Neural cell (in vitro differentiated cells): ENCODE data around the gene SPSB4. TPM values are rescaled to one million over a fixed set of nuclear protein-coding genes. Genes with fewer than 3 reads are reported as not detected.

Experiments used
- H2AFZ ChIP-seq: fragments of 200-600, 300-800 bp; sonication (generic), shearing (Covaris generic); 2 replicates; pipeline ENCODE4 v1.6.0; 2014; ENCODE audit warnings: low read depth, mild to moderate bottlenecking, antibody characterized with exemption, low read length, moderate library complexity
- H3F3A ChIP-seq: fragments of 200-600 bp; shearing (Covaris generic); 2 replicates; pipeline ENCODE4 v1.6.1; 2016; ENCODE audit warnings: mild to moderate bottlenecking, moderate library complexity, mixed read lengths, antibody characterized with exemption, low read length; ENCODE audit not compliant: insufficient read depth, poor library complexity, severe bottlenecking
- H3K27ac ChIP-seq: fragments of 200-600, 300-800 bp; sonication (generic), shearing (Covaris generic); 2 replicates; pipeline ENCODE4 v1.5.1; 2014; ENCODE audit warnings: mild to moderate bottlenecking, low read length, moderate library complexity
- H3K27me3 ChIP-seq: fragments of 300-800, 200-600 bp; sonication (generic), shearing (Covaris generic); 2 replicates; pipeline ENCODE4 v1.6.0; 2014; ENCODE audit warnings: mild to moderate bottlenecking, low read depth, low read length, moderate library complexity; ENCODE audit not compliant: insufficient read depth
- H3K36me3 ChIP-seq: fragments of 300-800, 200-600 bp; sonication (generic), shearing (Covaris generic); 2 replicates; pipeline ENCODE4 v1.5.1; 2014; ENCODE audit warnings: mild to moderate bottlenecking, antibody characterized with exemption, low read length, moderate library complexity; ENCODE audit not compliant: insufficient read depth
- H3K4me2 ChIP-seq: fragments of 300-800, 200-600 bp; sonication (generic), shearing (Covaris generic); 2 replicates; pipeline ENCODE4 v1.6.0; 2014; ENCODE audit warnings: mild to moderate bottlenecking, low read length
- H3K4me3 ChIP-seq: fragments of 300-800, 200-600 bp; sonication (generic), shearing (Covaris generic); 2 replicates; pipeline ENCODE4 v1.5.1; 2014; ENCODE audit warnings: mild to moderate bottlenecking, low read length, moderate library complexity
- H3K79me2 ChIP-seq: fragments of 200-600 bp; shearing (Covaris generic); replicated peaks from 2 replicates; pipeline ENCODE4 v1.6.0; 2014; ENCODE audit warnings: mild to moderate bottlenecking, low read length, moderate library complexity; ENCODE audit not compliant: insufficient read depth
- H3K9ac ChIP-seq: fragments of 300-800, 200-600 bp; sonication (generic), shearing (Covaris generic); 2 replicates; pipeline ENCODE4 v1.6.1; 2016; ENCODE audit warnings: mild to moderate bottlenecking, low read length, mixed read lengths
- H3K9me2 ChIP-seq: fragments of 200-600 bp; shearing (Covaris generic); 2 replicates; pipeline ENCODE4 v1.6.1; 2016; ENCODE audit warnings: mild to moderate bottlenecking, low read length, mixed read lengths; ENCODE audit not compliant: insufficient read depth
- H3K9me3 ChIP-seq: fragments of 200-600, 300-800 bp; sonication (generic), shearing (Covaris generic); 2 replicates; pipeline ENCODE4 v1.6.1; 2016; ENCODE audit warnings: mild to moderate bottlenecking, mixed run types, low read length, moderate library complexity, mixed read lengths
- H4K20me1 ChIP-seq: fragments of 200-600 bp; shearing (Covaris generic); 2 replicates; pipeline ENCODE4 v1.6.1; 2016; ENCODE audit warnings: mild to moderate bottlenecking, mixed run types; ENCODE audit not compliant: insufficient read depth
- EP300 ChIP-seq: fragments of 450-650 bp; conservative IDR thresholded peaks from 2 replicates; pipeline ENCODE4 v1.6.1; 2014; ENCODE audit warnings: antibody characterized with exemption, mild to moderate bottlenecking, moderate library complexity; ENCODE audit not compliant: poor library complexity, severe bottlenecking
- EZH2 ChIP-seq: fragments of 200-600, 300-800 bp; shearing (Covaris generic), sonication (generic); IDR thresholded peaks from 2 replicates; pipeline ENCODE4 v1.6.1; 2014; ENCODE audit warnings: antibody characterized with exemption, low read length, borderline replicate concordance, mild to moderate bottlenecking; ENCODE audit not compliant: insufficient read depth, poor library complexity, severe bottlenecking
- MXI1 ChIP-seq: fragments of 450-650 bp; conservative IDR thresholded peaks from 2 replicates; pipeline ENCODE4 v1.6.1; 2014; ENCODE audit warnings: antibody characterized with exemption, mild to moderate bottlenecking; ENCODE audit not compliant: poor library complexity, severe bottlenecking
- POLR2AphosphoS5 ChIP-seq: IDR thresholded peaks from 2 replicates; pipeline ENCODE4 v1.6.1; 2012
- RAD21 ChIP-seq: fragments of 450-650 bp; conservative IDR thresholded peaks from 2 replicates; pipeline ENCODE4 v1.6.1; 2014; ENCODE audit warnings: antibody characterized with exemption, mild to moderate bottlenecking, moderate library complexity
- SMC3 ChIP-seq: fragments of 450-650 bp; conservative IDR thresholded peaks from 2 replicates; pipeline ENCODE4 v1.6.1; 2014; ENCODE audit warnings: antibody characterized with exemption, mild to moderate bottlenecking, moderate library complexity; ENCODE audit not compliant: poor library complexity
- TAF1 ChIP-seq: IDR thresholded peaks from 2 replicates; pipeline ENCODE4 v1.6.1; 2012; ENCODE audit warnings: low read depth
- polyA plus RNA-seq: library from polyadenylated mRNA; depleted of rRNA; stranded (reverse); fragments of >200 nt; gene quantifications from 2 replicates; pipeline ENCODE4 v1.2.3, GENCODE V29; 2014
- TF ChIP-seq, protein P1 (sequence below): fragments of 450-650 bp; IDR thresholded peaks from 2 replicates; pipeline ENCODE4 v1.5.1; 2014; ENCODE audit warnings: antibody characterized with exemption, mild to moderate bottlenecking, moderate library complexity; ENCODE audit not compliant: poor library complexity, severe bottlenecking
- TF ChIP-seq, protein P2 (sequence below): IDR thresholded peaks from 2 replicates; pipeline ENCODE4 v1.6.1; 2012; ENCODE audit warnings: borderline replicate concordance

The SPSB4 gene
- polyA plus RNA-seq, 1 donor from 2014 or later, result 6.1 TPM

DNA sequence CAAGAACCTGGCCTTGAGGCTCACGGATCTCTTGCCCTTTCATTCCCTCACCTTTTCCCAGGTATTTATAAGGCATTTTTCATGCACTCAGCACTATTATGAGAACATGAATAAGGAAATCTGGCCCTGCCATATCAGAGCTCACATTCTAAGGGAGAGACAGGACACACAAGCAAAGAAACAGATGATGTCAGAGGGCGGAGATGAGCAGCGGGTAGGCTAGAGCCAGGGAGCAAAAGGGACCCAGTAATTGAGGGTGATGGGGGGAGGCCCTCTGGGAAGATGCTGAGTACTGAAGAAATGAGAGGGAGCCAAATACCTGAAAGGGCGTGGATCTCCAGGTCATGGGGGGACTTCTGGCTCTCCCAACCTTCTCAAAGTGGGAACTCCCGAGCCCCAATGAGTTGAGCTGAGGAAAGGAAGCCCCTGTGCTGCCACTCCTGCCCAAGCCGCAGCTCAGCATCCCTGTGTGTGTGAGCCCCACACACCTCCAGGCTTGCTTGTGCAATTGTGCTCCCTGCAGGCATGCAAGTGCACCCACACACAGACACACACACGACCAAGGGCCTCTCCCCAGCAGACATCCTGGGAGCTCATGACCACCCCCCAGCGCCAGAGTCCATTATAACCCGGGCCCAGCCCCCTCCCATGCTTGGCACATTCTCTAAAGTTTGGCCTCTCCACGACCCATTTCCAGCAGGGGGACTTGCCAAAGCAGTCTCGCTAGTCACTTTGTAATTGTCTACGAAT, 99.1 kb downstream of the SPSB4 start:
- H3K4me3 ChIP-seq, result no peak overlapping the region
- H3K9me2 ChIP-seq, result no peaks in the 10 kb centered on the region
- no peaks in the 10 kb centered on the region for H3K9me3 ChIP-seq
- H3K27ac ChIP-seq, result no peak overlapping the region
- TF ChIP-seq MXI1, result no peak
- no peak for TF ChIP-seq EP300
- no peak for TF ChIP-seq SMC3
- TF ChIP-seq POLR2AphosphoS5, result no peak
- TF ChIP-seq, protein P1, sequence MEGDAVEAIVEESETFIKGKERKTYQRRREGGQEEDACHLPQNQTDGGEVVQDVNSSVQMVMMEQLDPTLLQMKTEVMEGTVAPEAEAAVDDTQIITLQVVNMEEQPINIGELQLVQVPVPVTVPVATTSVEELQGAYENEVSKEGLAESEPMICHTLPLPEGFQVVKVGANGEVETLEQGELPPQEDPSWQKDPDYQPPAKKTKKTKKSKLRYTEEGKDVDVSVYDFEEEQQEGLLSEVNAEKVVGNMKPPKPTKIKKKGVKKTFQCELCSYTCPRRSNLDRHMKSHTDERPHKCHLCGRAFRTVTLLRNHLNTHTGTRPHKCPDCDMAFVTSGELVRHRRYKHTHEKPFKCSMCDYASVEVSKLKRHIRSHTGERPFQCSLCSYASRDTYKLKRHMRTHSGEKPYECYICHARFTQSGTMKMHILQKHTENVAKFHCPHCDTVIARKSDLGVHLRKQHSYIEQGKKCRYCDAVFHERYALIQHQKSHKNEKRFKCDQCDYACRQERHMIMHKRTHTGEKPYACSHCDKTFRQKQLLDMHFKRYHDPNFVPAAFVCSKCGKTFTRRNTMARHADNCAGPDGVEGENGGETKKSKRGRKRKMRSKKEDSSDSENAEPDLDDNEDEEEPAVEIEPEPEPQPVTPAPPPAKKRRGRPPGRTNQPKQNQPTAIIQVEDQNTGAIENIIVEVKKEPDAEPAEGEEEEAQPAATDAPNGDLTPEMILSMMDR, result no peak
- no peak for TF ChIP-seq EZH2
- TF ChIP-seq, protein P2, sequence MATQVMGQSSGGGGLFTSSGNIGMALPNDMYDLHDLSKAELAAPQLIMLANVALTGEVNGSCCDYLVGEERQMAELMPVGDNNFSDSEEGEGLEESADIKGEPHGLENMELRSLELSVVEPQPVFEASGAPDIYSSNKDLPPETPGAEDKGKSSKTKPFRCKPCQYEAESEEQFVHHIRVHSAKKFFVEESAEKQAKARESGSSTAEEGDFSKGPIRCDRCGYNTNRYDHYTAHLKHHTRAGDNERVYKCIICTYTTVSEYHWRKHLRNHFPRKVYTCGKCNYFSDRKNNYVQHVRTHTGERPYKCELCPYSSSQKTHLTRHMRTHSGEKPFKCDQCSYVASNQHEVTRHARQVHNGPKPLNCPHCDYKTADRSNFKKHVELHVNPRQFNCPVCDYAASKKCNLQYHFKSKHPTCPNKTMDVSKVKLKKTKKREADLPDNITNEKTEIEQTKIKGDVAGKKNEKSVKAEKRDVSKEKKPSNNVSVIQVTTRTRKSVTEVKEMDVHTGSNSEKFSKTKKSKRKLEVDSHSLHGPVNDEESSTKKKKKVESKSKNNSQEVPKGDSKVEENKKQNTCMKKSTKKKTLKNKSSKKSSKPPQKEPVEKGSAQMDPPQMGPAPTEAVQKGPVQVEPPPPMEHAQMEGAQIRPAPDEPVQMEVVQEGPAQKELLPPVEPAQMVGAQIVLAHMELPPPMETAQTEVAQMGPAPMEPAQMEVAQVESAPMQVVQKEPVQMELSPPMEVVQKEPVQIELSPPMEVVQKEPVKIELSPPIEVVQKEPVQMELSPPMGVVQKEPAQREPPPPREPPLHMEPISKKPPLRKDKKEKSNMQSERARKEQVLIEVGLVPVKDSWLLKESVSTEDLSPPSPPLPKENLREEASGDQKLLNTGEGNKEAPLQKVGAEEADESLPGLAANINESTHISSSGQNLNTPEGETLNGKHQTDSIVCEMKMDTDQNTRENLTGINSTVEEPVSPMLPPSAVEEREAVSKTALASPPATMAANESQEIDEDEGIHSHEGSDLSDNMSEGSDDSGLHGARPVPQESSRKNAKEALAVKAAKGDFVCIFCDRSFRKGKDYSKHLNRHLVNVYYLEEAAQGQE, result no peak
- no peak for TF ChIP-seq TAF1
- no peak for TF ChIP-seq RAD21
- no peaks in the 10 kb centered on the region for H3K79me2 ChIP-seq
- H2AFZ ChIP-seq, result no peak overlapping the region
- H3K27me3 ChIP-seq, result no peaks in the 10 kb centered on the region
- H3K36me3 ChIP-seq, result no peaks in the 10 kb centered on the region
- H4K20me1 ChIP-seq, result no peaks in the 10 kb centered on the region
- H3K9ac ChIP-seq, result no peak overlapping the region
- no peak overlapping the region for H3K4me2 ChIP-seq
- no peaks in the 10 kb centered on the region for H3F3A ChIP-seq

DNA sequence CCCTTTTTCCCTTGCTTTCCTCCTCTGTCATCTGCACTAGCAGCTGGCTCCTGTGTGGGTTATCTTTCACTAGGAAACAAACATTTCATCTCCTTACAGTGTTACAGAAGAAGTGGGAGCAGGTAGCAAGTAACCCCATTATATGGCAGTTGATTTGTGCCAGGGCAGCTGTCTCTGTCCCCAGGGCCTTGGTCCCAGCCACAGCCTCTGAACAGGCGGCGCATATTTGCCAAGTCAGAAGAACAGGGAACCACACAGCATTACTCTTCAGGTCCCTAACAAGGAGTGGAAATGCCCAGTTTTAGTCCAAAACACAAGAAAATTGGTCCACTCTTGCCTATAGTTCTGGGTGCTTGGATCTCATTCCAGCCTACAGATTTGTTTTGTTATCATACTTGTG, 99.8 kb downstream of the SPSB4 start:
- Histone ChIP-seq H3K27ac (no peak overlapping the region), H2AFZ (no peak overlapping the region), H3F3A (no peaks in the 10 kb centered on the region), H3K9me2 (no peaks in the 10 kb centered on the region), H3K9me3 (no peaks in the 10 kb centered on the region), H3K9ac (no peak overlapping the region), H3K27me3 (no peaks in the 10 kb centered on the region), H3K4me2 (no peak overlapping the region), H3K4me3 (no peak overlapping the region), H4K20me1 (no peaks in the 10 kb centered on the region), H3K79me2 (no peaks in the 10 kb centered on the region), H3K36me3 (no peaks in the 10 kb centered on the region)
- TF ChIP-seq SMC3 (no peak), TAF1 (no peak), RAD21 (no peak), POLR2AphosphoS5 (no peak)
